ENCODE data around the gene RAI14.

RAI14 gene

GRCh38 chr5:34648039-34648839 lies 7.9 kb upstream of the RAI14 start:
- DNase-seq, result no peak

- no peak for DNase-seq
Measured at GRCh38 chr5:34648840-34649158, 7.3 kb upstream of the RAI14 start.

GRCh38 chr5:34651791-34652190 lies 4.3 kb upstream of the RAI14 start:
- no peak for DNase-seq

GRCh38 chr5:34652466-34652865 lies 3.7 kb upstream of the RAI14 start:
- no peak for DNase-seq

- no peak for DNase-seq
Measured at GRCh38 chr5:34652914-34653313, 3.2 kb upstream of the RAI14 start.

- DNase-seq, result no peak
Measured at GRCh38 chr5:34653708-34654107, 2.4 kb upstream of the RAI14 start.

- peak; percentile 6 for DNase-seq
Measured at GRCh38 chr5:34655354-34655991, 655 bp upstream of the RAI14 start.

- DNase-seq, result no peak
Measured at GRCh38 chr5:34656700-34657273, 659 bp downstream of the RAI14 start.

GRCh38 chr5:34657274-34657921 lies 1.3 kb downstream of the RAI14 start:
- DNase-seq, result no peak

GRCh38 chr5:34657988-34658387 lies 1.9 kb downstream of the RAI14 start:
- no peak for DNase-seq

GRCh38 chr5:34659168-34659567 lies 3.0 kb downstream of the RAI14 start:
- DNase-seq, result no peak

GRCh38 chr5:34660444-34660843 lies 4.3 kb downstream of the RAI14 start:
- DNase-seq, result peak; percentile 63

GRCh38 chr5:34663771-34664496 lies 7.8 kb downstream of the RAI14 start:
- no peak for DNase-seq

- DNase-seq, result no peak
Measured at GRCh38 chr5:34666392-34667080, 10.4 kb downstream of the RAI14 start.

- DNase-seq, result no peak
Measured at GRCh38 chr5:34667705-34668104, 11.6 kb downstream of the RAI14 start.

GRCh38 chr5:34669931-34670516 lies 13.9 kb downstream of the RAI14 start:
- no peak for DNase-seq

- DNase-seq, result no peak
Measured at GRCh38 chr5:34672196-34672595, 16.1 kb downstream of the RAI14 start.

GRCh38 chr5:34673463-34674125 lies 17.5 kb downstream of the RAI14 start:
- DNase-seq, result no peak

GRCh38 chr5:34674187-34674586 lies 18.1 kb downstream of the RAI14 start:
- no peak for DNase-seq

- DNase-seq, result no peak
Measured at GRCh38 chr5:34675857-34676256, 19.7 kb downstream of the RAI14 start.

GRCh38 chr5:34676416-34676815 lies 20.3 kb downstream of the RAI14 start:
- DNase-seq, result no peak

GRCh38 chr5:34677428-34677827 lies 21.3 kb downstream of the RAI14 start:
- DNase-seq, result no peak

All from suppressor macrophage treated with lipopolysaccharide for 4 hours (primary cell).